HEK293 (cell line): ENCODE data around the gene KRTAP6-3.

Experiments
- CTCF ChIA-PET: fragments of 350-600 bp; formaldehyde crosslinking; extraction: SDS; loops from one replicate; lab custom pipeline; 2021; ENCODE audit warnings: antibody characterized with exemption; lab: Yijun Ruan, JAX
- POLR2A ChIA-PET: fragments of 300-600 bp; formaldehyde crosslinking; extraction: SDS; loops from one replicate; lab custom pipeline; 2020; ENCODE audit warnings: antibody characterized with exemption, inconsistent platforms; lab: Yijun Ruan, JAX
- H3K27ac ChIP-seq: fragments of 200-500 bp; sonication (Bioruptor generic); 2 replicates; pipeline ENCODE4 v1.5.1; 2014; ENCODE audit warnings: low read depth, low read length, control low read depth, inconsistent platforms; ENCODE audit errors: extremely low read depth
- H3K36me3 ChIP-seq, 2 experiments: fragments of 200-500 bp in 1 of 2; sonication (Bioruptor generic) in 1 of 2; 1 replicate in 1 of 2; 2 replicates in 1 of 2; pipeline ENCODE4 v1.5.1; 2014 to 2017; ENCODE audit warnings: inconsistent platforms in 2 of 2, low read length in 2 of 2; ENCODE audit not compliant: control insufficient read depth in 2 of 2, insufficient read depth in 1 of 2
- H3K4me1 ChIP-seq: fragments of 200-500 bp; sonication (Bioruptor generic); 2 replicates; pipeline ENCODE4 v1.5.1; 2014; ENCODE audit warnings: mild to moderate bottlenecking, low read length, inconsistent platforms; ENCODE audit not compliant: control insufficient read depth, insufficient read depth
- H3K4me3 ChIP-seq: 2 replicates; pipeline ENCODE4 v1.5.1; 2011; ENCODE audit warnings: low read depth, mild to moderate bottlenecking, control low read depth, low read length, moderate library complexity
- H3K9me3 ChIP-seq: fragments of 200-500 bp; sonication (Bioruptor generic); 2 replicates; pipeline ENCODE4 v1.5.1; 2014; ENCODE audit warnings: low read depth, low read length, inconsistent platforms; ENCODE audit not compliant: control insufficient read depth, insufficient read depth
- EGR2 ChIP-seq: fragments of 450-650 bp; formaldehyde crosslinking; IDR thresholded peaks from 2 replicates; pipeline ENCODE4 v1.5.1; 2016; ENCODE audit warnings: low read depth, missing biosample characterization, missing genetic modification characterization
- MZF1 ChIP-seq: fragments of 450-650 bp; formaldehyde crosslinking; IDR thresholded peaks from 2 replicates; pipeline ENCODE4 v1.5.1; 2017; ENCODE audit warnings: missing biosample characterization, missing genetic modification characterization, borderline replicate concordance
- YY2 ChIP-seq: fragments of 450-650 bp; formaldehyde crosslinking; IDR thresholded peaks from 2 replicates; pipeline ENCODE4 v1.5.1; 2016; ENCODE audit warnings: missing biosample characterization, missing genetic modification characterization
- ZBTB1 ChIP-seq: fragments of 450-650 bp; formaldehyde crosslinking; IDR thresholded peaks from 2 replicates; pipeline ENCODE4 v1.5.1; 2016; ENCODE audit warnings: missing biosample characterization, missing genetic modification characterization
- ZFP3 ChIP-seq: fragments of 450-650 bp; formaldehyde crosslinking; IDR thresholded peaks from 2 replicates; pipeline ENCODE4 v1.5.1; 2016; ENCODE audit warnings: low read depth, missing biosample characterization, missing genetic modification characterization
- ZNF18 ChIP-seq: fragments of 450-650 bp; formaldehyde crosslinking; IDR thresholded peaks from 2 replicates; pipeline ENCODE4 v1.5.1; 2016; ENCODE audit warnings: missing biosample characterization, missing genetic modification characterization
- ZNF239 ChIP-seq: fragments of 450-650 bp; formaldehyde crosslinking; IDR thresholded peaks from 2 replicates; pipeline ENCODE4 v1.5.1; 2016; ENCODE audit warnings: missing biosample characterization, missing genetic modification characterization
- ZNF274 ChIP-seq, 2 experiments: fragments of 200-500 bp in 1 of 2; fragments of 450-650 bp in 1 of 2; sonication (Bioruptor generic) in 1 of 2; formaldehyde crosslinking in 1 of 2; IDR thresholded peaks; 2 replicates each; pipeline versions ENCODE4 v1.5.1 to v1.6.1; 2014 to 2016; ENCODE audit warnings: borderline replicate concordance in 1 of 2, inconsistent platforms in 1 of 2, low read length in 1 of 2, missing biosample characterization in 1 of 2, missing genetic modification characterization in 1 of 2
- ZNF280C ChIP-seq: fragments of 450-650 bp; formaldehyde crosslinking; IDR thresholded peaks from 2 replicates; pipeline ENCODE4 v1.5.1; 2016; ENCODE audit warnings: missing biosample characterization, missing genetic modification characterization
- ZNF362 ChIP-seq: fragments of 450-650 bp; formaldehyde crosslinking; IDR thresholded peaks from 2 replicates; pipeline ENCODE4 v1.5.1; 2016; ENCODE audit warnings: missing biosample characterization, missing genetic modification characterization
- ZNF518A ChIP-seq: fragments of 450-650 bp; formaldehyde crosslinking; conservative IDR thresholded peaks from 2 replicates; pipeline ENCODE4 v1.5.1; 2016; ENCODE audit warnings: low read depth, missing biosample characterization, missing genetic modification characterization
- ZNF660 ChIP-seq: fragments of 450-650 bp; IDR thresholded peaks from 2 replicates; pipeline ENCODE4 v1.5.1; 2018; ENCODE audit warnings: missing biosample characterization, mild to moderate bottlenecking, missing genetic modification characterization
- ZNF692 ChIP-seq: fragments of 450-650 bp; formaldehyde crosslinking; IDR thresholded peaks from 2 replicates; pipeline ENCODE4 v1.5.1; 2016; ENCODE audit warnings: missing biosample characterization, missing genetic modification characterization
- ZNF76 ChIP-seq: fragments of 450-650 bp; formaldehyde crosslinking; IDR thresholded peaks from 2 replicates; pipeline ENCODE4; 2016; ENCODE audit warnings: low read depth, missing biosample characterization, missing genetic modification characterization, borderline replicate concordance
- ZNF768 ChIP-seq: fragments of 450-650 bp; formaldehyde crosslinking; IDR thresholded peaks from 2 replicates; pipeline ENCODE4 v1.5.1; 2018; ENCODE audit warnings: missing biosample characterization, mild to moderate bottlenecking, missing genetic modification characterization

KRTAP6-3 gene

GRCh38 chr21:30582870-30583269 is 9.4 kb upstream of the KRTAP6-3 start:
- TF ChIP-seq ZNF362 (no peak), ZNF239 (no peak)
- ChIA-PET CTCF (interaction anchor here (1.2 kb wide), 1 partner anchor 8 kb away, joined by 4 read pairs; no protein-coding TSS in a partner anchor), POLR2A (no interaction called here)
- H3K36me3 ChIP-seq: no peaks in the 10 kb centered on the region
- H3K27ac ChIP-seq: no peak overlapping the region
- H3K4me1 ChIP-seq: no peaks in the 10 kb centered on the region
- H3K4me3 ChIP-seq: no peak overlapping the region
- no peaks in the 10 kb centered on the region for H3K9me3 ChIP-seq

GRCh38 chr21:30590297-30590696 is 1.9 kb upstream of the KRTAP6-3 start, which contains the start of gene KRTAP22-2:
KRTAP22-2 (minus strand) TSS chr21:30590397.
- Histone ChIP-seq H3K4me1 (no peaks in the 10 kb centered on the region), H3K27ac (no peak within 1 kb of the TSS), H3K36me3 (no peaks in the 10 kb centered on the region), H3K9me3 (no peaks in the 10 kb centered on the region), H3K4me3 (no peak within 1 kb of the TSS)
- TF ChIP-seq ZNF76 (no peak), ZNF280C (tag by site-specific recombination) (no peak), YY2 (no peak), ZFP3 (tag by site-specific recombination) (no peak), ZBTB1 (tag by site-specific recombination) (no peak), ZNF660 (no peak), ZNF18 (tag by site-specific recombination) (no peak), ZNF692 (tag by site-specific recombination) (no peak), ZNF768 (tag by site-specific recombination) (no peak), ZNF274 (IDR thresholded peaks at IDR 0.05; ENCODE audit: low read length) (no peak), ZNF274 (tag by site-specific recombination; IDR thresholded peaks at IDR 0.05; ENCODE audit: borderline replicate concordance) (no peak), ZNF518A (tag by site-specific recombination) (no peak), ZNF239 (no peak), MZF1 (tag by site-specific recombination) (no peak), EGR2 (tag by site-specific recombination) (no peak)
- POLR2A ChIA-PET: no interaction called here
- CTCF ChIA-PET: no interaction called here
